HEK293 (cell line): ENCODE results near the gene CRIP2.
A peak's percentile ranks its signal among the peaks of the same experiment; 100 is the strongest.

Source experiments
- BCL11B ChIP-seq: fragments of 450-650 bp; formaldehyde crosslinking; IDR thresholded peaks from 2 replicates; pipeline ENCODE4 v1.5.1; 2016; ENCODE audit warnings: low read depth, missing biosample characterization, missing genetic modification characterization
- MEIS1 ChIP-seq: sonication (generic); formaldehyde crosslinking; IDR thresholded peaks from 2 replicates; pipeline ENCODE4 v1.8.1; 2022; ENCODE audit warnings: missing genetic modification reagents, mild to moderate bottlenecking, borderline replicate concordance
- PATZ1 ChIP-seq: fragments of 450-650 bp; formaldehyde crosslinking; IDR thresholded peaks from 2 replicates; pipeline ENCODE4 v1.5.1; 2016; ENCODE audit warnings: missing biosample characterization, missing genetic modification characterization
- PBX3 ChIP-seq: sonication (generic); formaldehyde crosslinking; IDR thresholded peaks from 2 replicates; pipeline ENCODE4 v1.8.1; 2022; ENCODE audit warnings: mild to moderate bottlenecking, moderate library complexity, missing genetic modification reagents
- PRDM2 ChIP-seq: fragments of 450-650 bp; formaldehyde crosslinking; IDR thresholded peaks from 2 replicates; pipeline ENCODE4 v1.5.1; 2016; ENCODE audit warnings: missing biosample characterization, missing genetic modification characterization, borderline replicate concordance
- SP3 ChIP-seq: fragments of 450-650 bp; formaldehyde crosslinking; IDR thresholded peaks from 2 replicates; pipeline ENCODE4 v1.5.1; 2016; ENCODE audit warnings: missing biosample characterization, missing genetic modification characterization
- TRIM28 ChIP-seq: IDR thresholded peaks from 2 replicates; pipeline ENCODE4 v1.6.1; 2011; ENCODE audit warnings: low read length, control low read depth, borderline replicate concordance
- ZFHX2 ChIP-seq: fragments of 450-650 bp; formaldehyde crosslinking; conservative IDR thresholded peaks from 2 replicates; pipeline ENCODE4 v1.5.1; 2016; ENCODE audit warnings: missing biosample characterization, missing genetic modification characterization
- ZNF2 ChIP-seq: fragments of 450-650 bp; formaldehyde crosslinking; IDR thresholded peaks from 2 replicates; pipeline ENCODE4 v1.5.1; 2016; ENCODE audit warnings: missing biosample characterization, missing genetic modification characterization
- ZNF26 ChIP-seq: fragments of 450-650 bp; formaldehyde crosslinking; IDR thresholded peaks from 2 replicates; pipeline ENCODE4 v1.5.1; 2016; ENCODE audit warnings: missing biosample characterization, missing genetic modification characterization
- ZNF266 ChIP-seq: fragments of 450-650 bp; formaldehyde crosslinking; IDR thresholded peaks from 2 replicates; pipeline ENCODE4 v1.5.1; 2016; ENCODE audit warnings: missing biosample characterization, missing genetic modification characterization, low read depth
- ZNF280C ChIP-seq: fragments of 450-650 bp; formaldehyde crosslinking; IDR thresholded peaks from 2 replicates; pipeline ENCODE4 v1.5.1; 2016; ENCODE audit warnings: missing biosample characterization, missing genetic modification characterization
- ZNF341 ChIP-seq: fragments of 450-650 bp; formaldehyde crosslinking; IDR thresholded peaks from 2 replicates; pipeline ENCODE4; 2016; ENCODE audit warnings: low read depth, missing biosample characterization, missing genetic modification characterization
- ZNF362 ChIP-seq: fragments of 450-650 bp; formaldehyde crosslinking; IDR thresholded peaks from 2 replicates; pipeline ENCODE4 v1.5.1; 2016; ENCODE audit warnings: missing biosample characterization, missing genetic modification characterization
- ZNF449 ChIP-seq: fragments of 450-650 bp; formaldehyde crosslinking; IDR thresholded peaks from 2 replicates; pipeline ENCODE4 v1.5.1; 2017; ENCODE audit warnings: missing biosample characterization, mild to moderate bottlenecking, missing genetic modification characterization, moderate library complexity
- ZNF48 ChIP-seq: fragments of 450-650 bp; formaldehyde crosslinking; IDR thresholded peaks from 2 replicates; pipeline ENCODE4 v1.5.1; 2016; ENCODE audit warnings: missing biosample characterization, missing genetic modification characterization
- ZNF548 ChIP-seq: fragments of 450-650 bp; formaldehyde crosslinking; IDR thresholded peaks from 2 replicates; pipeline ENCODE4 v1.5.1; 2016; ENCODE audit warnings: missing biosample characterization, missing genetic modification characterization
- ZNF600 ChIP-seq: fragments of 450-650 bp; formaldehyde crosslinking; IDR thresholded peaks from 2 replicates; pipeline ENCODE4 v1.5.1; 2016; ENCODE audit warnings: missing biosample characterization, missing genetic modification characterization
- ZNF677 ChIP-seq: fragments of 450-650 bp; IDR thresholded peaks from 2 replicates; pipeline ENCODE4 v1.5.0; 2018; ENCODE audit warnings: missing biosample characterization, mild to moderate bottlenecking, missing genetic modification characterization, moderate library complexity
- ZNF76 ChIP-seq: fragments of 450-650 bp; formaldehyde crosslinking; IDR thresholded peaks from 2 replicates; pipeline ENCODE4; 2016; ENCODE audit warnings: low read depth, missing biosample characterization, missing genetic modification characterization, borderline replicate concordance

CRIP2 gene

GRCh38 chr14:105527826-105528585 lies 53.4 kb downstream of the CRIP2 start (continued):
- no peak for TF ChIP-seq ZNF362
- TF ChIP-seq ZNF26, result no peak
- no peak for TF ChIP-seq ZNF48 (tag by site-specific recombination)
- peak; percentile 49 for TF ChIP-seq SP3
- TF ChIP-seq PRDM2 (tag by site-specific recombination), result no peak
- TF ChIP-seq PBX3 (CRISPR knock-in tag), result no peak
- TF ChIP-seq ZNF677 (tag by site-specific recombination), result no peak
- TF ChIP-seq MEIS1 (CRISPR knock-in tag), result no peak
- TF ChIP-seq ZNF341 (tag by site-specific recombination), result peak; percentile 84
- no peak for TF ChIP-seq ZNF449 (tag by site-specific recombination)
- peak; percentile 86 for TF ChIP-seq PATZ1 (tag by site-specific recombination)
- TF ChIP-seq TRIM28, result no peak
- no peak for TF ChIP-seq ZNF548
- peak; percentile 42 for TF ChIP-seq ZFHX2
- TF ChIP-seq ZNF600 (tag by site-specific recombination), result 0 out of 2 replicates have a peak, but pooled peaks have one; percentile 27
- peak; percentile 92 for TF ChIP-seq ZNF76 (tag by site-specific recombination)
- no peak; the same call in 1 of the 2 replicates for TF ChIP-seq BCL11B
- no peak for TF ChIP-seq ZNF280C (tag by site-specific recombination)
- TF ChIP-seq ZNF266 (tag by site-specific recombination), result no peak
- TF ChIP-seq ZNF2 (tag by site-specific recombination), result peak; percentile 34
